ENCODE data around the gene PAPLN. TPM values are rescaled to one million over a fixed set of nuclear protein-coding genes. Genes with fewer than 3 reads are reported as not detected.

Gene PAPLN
- total RNA-seq, 2 donors from 2014 or later: 18.4 to 20.1 TPM

GRCh38 chr14:73312687-73313086 lies 75.4 kb downstream of the PAPLN start:
- WGBS, 2 experiments (ENCODE audit: insufficient coverage in 1 of 2, insufficient read length in 1 of 2): 96% methylated on average over 2 of the region's 3 CpGs; no CpG with 5 or more reads in 1 of the 2 experiments

DNA sequence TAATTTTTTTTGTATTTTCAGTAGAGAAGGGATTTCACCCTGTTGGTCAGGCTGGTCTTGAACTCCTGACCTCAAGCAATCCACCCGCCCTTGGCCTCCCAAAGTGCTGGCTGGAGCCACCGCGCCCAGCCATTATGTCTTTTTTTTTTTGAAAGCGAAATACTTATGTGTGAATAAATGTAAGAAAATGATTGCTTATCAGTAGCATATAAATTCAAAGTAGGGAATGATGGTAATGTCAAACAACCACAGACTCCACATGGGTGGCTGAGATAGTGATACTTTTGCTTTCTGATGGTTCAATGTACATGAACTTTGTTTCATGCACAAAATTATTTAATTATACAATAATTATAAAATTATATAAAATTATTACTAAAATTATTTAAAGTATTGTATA lies 75.8 kb downstream of the PAPLN start:
- Histone ChIP-seq H3K4me3 (ENCODE audit: low read length) (no peak overlapping the region), H3K4me1 (ENCODE audit: control insufficient read depth, insufficient read depth, low read length) (no peaks in the 10 kb centered on the region), H3K27me3 (ENCODE audit: control insufficient read depth, insufficient read depth, low read length, poor library complexity, severe bottlenecking) (no peaks in the 10 kb centered on the region), H3K9ac (ENCODE audit: extremely low read depth, low read length, poor library complexity, severe bottlenecking) (no peak overlapping the region), H3K36me3 (ENCODE audit: control insufficient read depth, insufficient read depth, low read length) (peaks cover 22% of the 10 kb centered on the region), H3K9me3 (ENCODE audit: control insufficient read depth, low read length) (no peaks in the 10 kb centered on the region), H3K27ac (ENCODE audit: low read depth, low read length) (no peak overlapping the region)
- DNase-seq: no peak
- no peaks in the 10 kb centered on the region for H3K9me3 Mint-ChIP-seq
- TF ChIP-seq, protein P1, sequence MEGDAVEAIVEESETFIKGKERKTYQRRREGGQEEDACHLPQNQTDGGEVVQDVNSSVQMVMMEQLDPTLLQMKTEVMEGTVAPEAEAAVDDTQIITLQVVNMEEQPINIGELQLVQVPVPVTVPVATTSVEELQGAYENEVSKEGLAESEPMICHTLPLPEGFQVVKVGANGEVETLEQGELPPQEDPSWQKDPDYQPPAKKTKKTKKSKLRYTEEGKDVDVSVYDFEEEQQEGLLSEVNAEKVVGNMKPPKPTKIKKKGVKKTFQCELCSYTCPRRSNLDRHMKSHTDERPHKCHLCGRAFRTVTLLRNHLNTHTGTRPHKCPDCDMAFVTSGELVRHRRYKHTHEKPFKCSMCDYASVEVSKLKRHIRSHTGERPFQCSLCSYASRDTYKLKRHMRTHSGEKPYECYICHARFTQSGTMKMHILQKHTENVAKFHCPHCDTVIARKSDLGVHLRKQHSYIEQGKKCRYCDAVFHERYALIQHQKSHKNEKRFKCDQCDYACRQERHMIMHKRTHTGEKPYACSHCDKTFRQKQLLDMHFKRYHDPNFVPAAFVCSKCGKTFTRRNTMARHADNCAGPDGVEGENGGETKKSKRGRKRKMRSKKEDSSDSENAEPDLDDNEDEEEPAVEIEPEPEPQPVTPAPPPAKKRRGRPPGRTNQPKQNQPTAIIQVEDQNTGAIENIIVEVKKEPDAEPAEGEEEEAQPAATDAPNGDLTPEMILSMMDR (conservative IDR thresholded peaks at IDR 0.05): no peak
- WGBS, 2 experiments (ENCODE audit: insufficient coverage in 1 of 2, insufficient read length in 1 of 2): 87 to 97% methylated on average over 3 to 4 of the region's 4 CpGs
- no peak overlapping the region for H3K27ac Mint-ChIP-seq
- no peaks in the 10 kb centered on the region for H3K27me3 Mint-ChIP-seq (ENCODE audit: insufficient read depth)
- no peaks in the 10 kb centered on the region for H3K4me1 Mint-ChIP-seq
- H3K36me3 Mint-ChIP-seq (ENCODE audit: low read depth): peaks cover 10% of the 10 kb centered on the region
- no peak overlapping the region for H3K4me3 Mint-ChIP-seq

More at GRCh38 chr14:73312687-73313086, 75.4 kb downstream of the PAPLN start:
- Mint-ChIP-seq H3K4me1 (no peaks in the 10 kb centered on the region), H3K36me3 (ENCODE audit: low read depth) (peaks cover 13% of the 10 kb centered on the region), H3K9me3 (no peaks in the 10 kb centered on the region), H3K27ac (no peak overlapping the region), H3K4me3 (no peak overlapping the region), H3K27me3 (ENCODE audit: insufficient read depth) (no peaks in the 10 kb centered on the region)
- H3K36me3 ChIP-seq (ENCODE audit: control insufficient read depth, insufficient read depth, low read length): peaks cover 18% of the 10 kb centered on the region
- no peak overlapping the region for H3K27ac ChIP-seq (ENCODE audit: low read depth, low read length)
- DNase-seq: no peak
- no peak overlapping the region for H3K9ac ChIP-seq (ENCODE audit: extremely low read depth, low read length, poor library complexity, severe bottlenecking)
- H3K4me3 ChIP-seq (ENCODE audit: low read length): no peak overlapping the region
- H3K4me1 ChIP-seq (ENCODE audit: control insufficient read depth, insufficient read depth, low read length): no peaks in the 10 kb centered on the region
- no peaks in the 10 kb centered on the region for H3K27me3 ChIP-seq (ENCODE audit: control insufficient read depth, insufficient read depth, low read length, poor library complexity, severe bottlenecking)
- TF ChIP-seq, protein P1 (conservative IDR thresholded peaks at IDR 0.05): no peak
- no peaks in the 10 kb centered on the region for H3K9me3 ChIP-seq (ENCODE audit: control insufficient read depth, low read length)

DNA sequence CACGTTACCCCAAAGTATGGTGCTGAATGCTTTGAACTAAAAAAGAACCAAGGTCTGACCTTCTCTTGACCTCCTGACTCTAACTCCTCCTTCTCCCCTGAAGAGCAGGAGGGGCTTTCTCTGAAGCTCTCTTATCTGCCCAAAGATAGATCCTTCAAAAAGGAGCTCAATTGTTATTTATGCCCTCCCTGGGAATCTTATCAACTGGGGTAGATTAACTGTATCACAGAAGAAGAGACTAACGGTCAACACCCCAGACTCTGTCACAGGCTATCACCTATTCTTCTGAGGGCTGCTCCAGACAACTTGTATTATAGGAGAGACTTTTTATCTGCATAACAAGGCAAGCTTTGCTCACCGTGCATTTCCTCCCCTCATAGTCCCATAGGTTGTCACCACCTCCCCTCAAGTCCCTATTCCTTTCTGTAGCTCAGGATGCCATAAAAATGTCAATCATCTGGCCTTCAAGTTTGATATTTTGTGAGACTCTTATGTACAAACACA lies 86.6 kb downstream of the PAPLN start:
- TF ChIP-seq, protein P1 (conservative IDR thresholded peaks at IDR 0.05): no peak
- WGBS, 2 experiments (ENCODE audit: insufficient coverage in 1 of 2, insufficient read length in 1 of 2): 15 to 20% methylated on average over 2 to 3 of the region's 3 CpGs
- peak; percentile 47 for DNase-seq
- Histone ChIP-seq H3K9me3 (ENCODE audit: control insufficient read depth, low read length) (no peaks in the 10 kb centered on the region), H3K9ac (ENCODE audit: extremely low read depth, low read length, poor library complexity, severe bottlenecking) (peak overlapping the region; percentile 7), H3K4me1 (ENCODE audit: control insufficient read depth, insufficient read depth, low read length) (peaks cover 8% of the 10 kb centered on the region), H3K27me3 (ENCODE audit: control insufficient read depth, insufficient read depth, low read length, poor library complexity, severe bottlenecking) (no peaks in the 10 kb centered on the region), H3K4me3 (ENCODE audit: low read length) (peak overlapping the region; percentile 27), H3K27ac (ENCODE audit: low read depth, low read length) (no peak overlapping the region), H3K36me3 (ENCODE audit: control insufficient read depth, insufficient read depth, low read length) (peaks cover 14% of the 10 kb centered on the region)
- Mint-ChIP-seq H3K27me3 (ENCODE audit: insufficient read depth) (no peaks in the 10 kb centered on the region), H3K36me3 (ENCODE audit: low read depth) (peaks cover 13% of the 10 kb centered on the region), H3K9me3 (peaks cover 6% of the 10 kb centered on the region), H3K27ac (peak overlapping the region; percentile 42), H3K4me3 (peak overlapping the region; percentile 17), H3K4me1 (peaks cover 30% of the 10 kb centered on the region)

Other genes starting within 250 kb of the PAPLN start
- gene ZFYVE1, start 210.4 kb upstream of the PAPLN start, total RNA-seq: 10 to 100 TPM; 11.6 to 16.6 TPM
- 100 to 1,000 TPM; 132 to 164 TPM for gene RBM25, start 179.0 kb upstream of the PAPLN start, total RNA-seq
- gene PSEN1, start 101.0 kb upstream of the PAPLN start, total RNA-seq: 10 to 100 TPM; 45.7 to 49.9 TPM
- gene NUMB, start 221.0 kb downstream of the PAPLN start, total RNA-seq: 10 to 100 TPM; 79.9 to 85.2 TPM